HFF-Myc (cell line): ENCODE data around the gene MARK4.

Experiments used
- DNase-seq: peaks from one replicate; pipeline ENCODE4 v3.0.0-alpha.2; 2011; ENCODE audit warnings: low read depth; ENCODE audit errors: extremely low read depth
- H3K4me3 ChIP-seq: replicated peaks from 2 replicates; pipeline ENCODE4 v1.5.1; 2011; ENCODE audit warnings: low read depth, mild to moderate bottlenecking, control low read depth, low read length
- CTCF ChIP-seq: IDR thresholded peaks from 2 replicates; pipeline ENCODE4 v1.5.1; 2012; ENCODE audit warnings: mild to moderate bottlenecking, low read depth, low read length, control low read depth; ENCODE audit errors: missing control alignments

MARK4 gene

GRCh38 chr19:45249261-45250033, 1.6 kb upstream of the MARK4 start:
- no peak for DNase-seq
- H3K4me3 ChIP-seq, result no peak overlapping the region
- TF ChIP-seq CTCF, result no peak

- no peak for TF ChIP-seq CTCF
- no peak for DNase-seq
- H3K4me3 ChIP-seq, result peak overlapping the region; percentile 58
Measured at GRCh38 chr19:45250216-45250831, 747 bp upstream of the MARK4 start.

GRCh38 chr19:45251452-45252354, 632 bp downstream of the MARK4 start:
- TF ChIP-seq CTCF, result no peak
- peak overlapping the region; percentile 58 for H3K4me3 ChIP-seq
- DNase-seq, result no peak

GRCh38 chr19:45253396-45254027, 2.4 kb downstream of the MARK4 start:
- TF ChIP-seq CTCF, result no peak
- H3K4me3 ChIP-seq, result no peak overlapping the region
- DNase-seq, result no peak

- no peak overlapping the region for H3K4me3 ChIP-seq
- TF ChIP-seq CTCF, result peak; percentile 35
- no peak for DNase-seq
Measured at GRCh38 chr19:45254044-45254531, 3.0 kb downstream of the MARK4 start.

- TF ChIP-seq CTCF, result no peak
- H3K4me3 ChIP-seq, result no peak overlapping the region
- DNase-seq, result no peak
Measured at GRCh38 chr19:45255611-45256157, 4.6 kb downstream of the MARK4 start.
